GM12878 (cell line): ENCODE results near the gene UBAC2.
"Not testable (repeated sequence)": the region's sequence is repeated elsewhere in the genome, so short reads cannot be mapped to it uniquely, and the experiment has no call there.

ENCODE experiments used
- CTCF ChIP-seq, 3 experiments: IDR thresholded peaks in 2 of 3; conservative IDR thresholded peaks in 1 of 3; 2 replicates each; pipeline ENCODE4 v1.5.1; 2011; ENCODE audit warnings: low read depth in 3 of 3, low read length in 3 of 3, mild to moderate bottlenecking in 3 of 3, control low read depth in 2 of 3, moderate library complexity in 2 of 3, inconsistent platforms in 1 of 3, mixed read lengths in 1 of 3; ENCODE audit not compliant: control insufficient read depth in 2 of 3, insufficient read depth in 1 of 3; ENCODE audit errors: extremely low read depth in 1 of 3
- POLR2A ChIP-seq: IDR thresholded peaks from 2 replicates; pipeline ENCODE4 v1.6.1; 2011; ENCODE audit warnings: low read depth, mild to moderate bottlenecking, low read length
- REST ChIP-seq: IDR thresholded peaks from 2 replicates; pipeline ENCODE4 v1.6.1; 2012; ENCODE audit warnings: mild to moderate bottlenecking, low read depth, low read length
- RFX5 ChIP-seq: IDR thresholded peaks from 2 replicates; pipeline ENCODE4 v1.6.1; 2011; ENCODE audit warnings: low read depth, low read length, improper control_type of control experiment

DNA sequence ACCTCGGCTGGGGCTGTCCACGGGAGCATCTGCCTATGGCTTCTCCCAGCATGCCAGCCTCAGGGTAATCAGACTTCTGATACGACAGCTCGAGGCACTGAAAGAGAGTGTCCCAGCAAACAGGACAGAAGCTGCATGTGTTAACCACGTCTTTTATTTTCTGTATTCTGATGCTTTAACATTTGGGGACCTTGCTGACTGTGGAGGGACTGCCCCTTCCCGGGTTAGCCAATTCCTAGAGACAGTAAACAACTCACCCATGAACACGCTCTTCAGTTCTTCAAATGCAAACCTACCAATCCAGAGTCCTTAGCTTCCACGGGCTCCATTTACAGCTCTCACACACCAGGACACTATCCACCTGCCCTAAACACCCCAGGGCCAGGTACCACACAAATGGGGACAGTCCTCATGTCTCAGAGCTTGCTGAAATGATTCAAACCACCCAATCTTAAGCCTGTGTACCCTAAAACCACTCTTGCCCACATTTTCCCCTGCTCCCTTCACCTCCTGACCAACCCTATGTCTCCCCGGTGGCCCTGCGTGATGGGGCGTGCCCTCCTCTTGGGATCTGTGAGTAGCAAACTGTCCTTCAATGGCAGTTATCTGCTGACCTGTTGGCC is 208.9 kb downstream of the UBAC2 start:
- not testable (repeated sequence) for TF ChIP-seq RFX5; REST; POLR2A; CTCF (IDR thresholded peaks at IDR 0.05 in 2 of 3, conservative IDR thresholded peaks at IDR 0.05 in 1 of 3; ENCODE audit: control insufficient read depth in 2 of 3, extremely low read depth in 1 of 3, insufficient read depth in 1 of 3, low read depth in 3 of 3, low read length in 3 of 3)
